NOMO-1 treated with DMSO at 0.1 percent for 48 hours (cell line): Measurements from ENCODE around the gene PDZD7.

Source experiments
- DNase-seq: peaks from one replicate; lab custom pipeline; 2025; ENCODE audit not compliant: unreplicated experiment; lab: John Stamatoyannopoulos, UW

The PDZD7 gene

DNA sequence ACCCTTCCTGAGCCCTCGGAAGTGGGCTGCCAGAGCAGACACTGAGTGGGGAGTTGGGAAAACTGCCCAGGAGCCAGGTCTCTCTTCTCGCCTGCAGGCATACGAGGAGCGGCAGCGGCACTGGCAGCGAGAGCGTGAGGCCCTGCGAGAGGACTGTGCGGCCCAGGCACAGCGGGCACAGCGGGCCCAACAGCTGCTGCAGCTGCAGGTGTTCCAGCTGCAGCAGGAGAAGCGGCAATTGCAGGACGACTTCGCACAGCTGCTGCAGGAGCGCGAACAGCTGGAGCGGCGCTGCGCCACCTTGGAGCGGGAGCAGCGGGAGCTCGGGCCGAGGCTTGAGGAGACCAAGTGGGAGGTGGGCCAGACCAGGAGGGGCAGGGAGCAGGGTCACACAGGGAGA is 25.6 kb downstream of the PDZD7 start:
- DNase-seq: no peak

- no peak for DNase-seq
These were observed 27.2 kb downstream of the PDZD7 start for GRCh38 chr10:101003639-101004206.

DNA sequence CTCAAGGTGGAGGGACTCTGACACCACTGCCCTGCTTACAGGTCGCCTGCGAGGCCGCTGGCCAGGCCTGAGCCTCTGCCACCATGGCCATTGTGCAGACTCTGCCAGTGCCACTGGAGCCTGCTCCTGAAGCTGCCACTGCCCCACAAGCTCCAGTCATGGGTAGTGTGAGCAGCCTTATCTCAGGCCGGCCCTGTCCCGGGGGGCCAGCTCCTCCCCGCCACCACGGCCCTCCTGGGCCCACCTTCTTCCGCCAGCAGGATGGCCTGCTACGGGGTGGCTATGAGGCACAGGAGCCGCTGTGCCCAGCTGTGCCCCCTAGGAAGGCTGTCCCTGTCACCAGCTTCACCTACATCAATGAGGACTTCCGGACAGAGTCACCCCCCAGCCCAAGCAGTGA is 28.5 kb downstream of the PDZD7 start:
- DNase-seq: no peak

GRCh38 chr10:101001659-101002035 is 29.3 kb downstream of the PDZD7 start:
- DNase-seq: no peak

- no peak for DNase-seq
These were observed 29.8 kb downstream of the PDZD7 start for GRCh38 chr10:101000915-101001658.

- no peak for DNase-seq
These were observed 30.6 kb downstream of the PDZD7 start for GRCh38 chr10:101000127-101000914.

DNA sequence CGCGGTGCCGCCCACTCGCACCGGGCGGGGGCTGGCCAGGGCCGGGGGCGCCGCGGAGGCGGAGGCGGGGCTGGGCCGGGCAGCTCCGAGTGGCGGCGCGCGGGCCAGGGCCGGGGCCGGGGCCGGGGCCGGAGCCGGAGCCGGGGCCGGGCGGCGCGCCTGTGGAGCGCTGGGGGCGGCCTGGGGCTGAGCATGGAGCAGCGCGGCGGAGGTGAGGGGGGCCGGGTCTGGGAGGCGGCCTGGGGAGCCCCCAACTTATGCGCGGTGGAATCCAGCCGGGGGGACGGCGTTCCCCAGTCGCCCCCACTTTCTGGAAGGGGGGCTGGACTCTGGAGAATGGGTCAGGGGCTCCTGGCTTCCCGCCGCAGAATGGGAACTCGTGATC is 31.2 kb downstream of the PDZD7 start, which contains the start of gene LZTS2:
Gene LZTS2 (plus strand): TSS at position 67 of the 385 bp plus-strand sequence. CDS start 2,731 bp downstream, outside the sequence.
- DNase-seq: no peak

DNA sequence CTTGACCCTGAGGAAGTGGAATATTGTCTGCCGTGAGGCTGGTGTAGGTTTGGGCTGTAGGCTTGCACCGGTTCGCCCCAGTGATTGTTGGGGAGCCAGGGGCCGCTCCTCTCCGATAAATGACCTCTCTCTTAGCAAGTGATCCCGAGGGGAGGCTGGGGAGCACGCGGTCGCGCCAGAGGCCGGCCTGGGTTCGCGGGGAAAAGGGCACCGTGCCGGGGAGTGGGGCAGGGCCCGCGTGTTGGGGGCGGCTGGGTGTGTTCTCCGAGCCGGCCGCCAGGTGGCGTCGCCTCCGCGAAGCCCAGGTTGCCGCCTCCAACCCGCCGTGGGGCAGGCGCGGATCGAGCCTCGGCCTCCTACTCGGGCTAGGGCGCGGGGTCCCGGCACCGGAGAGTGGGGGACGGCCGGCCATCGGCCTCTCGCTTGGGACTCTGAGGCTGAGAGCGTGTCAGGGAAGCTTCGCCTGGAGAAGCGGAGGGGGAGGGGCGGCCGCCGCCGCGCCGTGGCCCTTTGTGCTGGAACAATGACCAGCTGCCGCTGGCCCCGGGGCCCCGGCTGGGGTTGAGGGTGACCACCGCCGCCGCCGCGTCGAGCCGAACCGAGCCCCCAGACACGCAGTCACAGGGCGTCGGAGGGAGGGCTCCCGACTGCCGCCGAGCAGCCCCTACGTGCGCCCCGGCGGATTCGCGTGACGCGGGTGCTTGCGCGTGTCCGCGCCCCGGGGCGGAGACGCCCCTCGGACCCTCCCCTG is 31.8 kb downstream of the PDZD7 start:
- peak; percentile 61 for DNase-seq

DNA sequence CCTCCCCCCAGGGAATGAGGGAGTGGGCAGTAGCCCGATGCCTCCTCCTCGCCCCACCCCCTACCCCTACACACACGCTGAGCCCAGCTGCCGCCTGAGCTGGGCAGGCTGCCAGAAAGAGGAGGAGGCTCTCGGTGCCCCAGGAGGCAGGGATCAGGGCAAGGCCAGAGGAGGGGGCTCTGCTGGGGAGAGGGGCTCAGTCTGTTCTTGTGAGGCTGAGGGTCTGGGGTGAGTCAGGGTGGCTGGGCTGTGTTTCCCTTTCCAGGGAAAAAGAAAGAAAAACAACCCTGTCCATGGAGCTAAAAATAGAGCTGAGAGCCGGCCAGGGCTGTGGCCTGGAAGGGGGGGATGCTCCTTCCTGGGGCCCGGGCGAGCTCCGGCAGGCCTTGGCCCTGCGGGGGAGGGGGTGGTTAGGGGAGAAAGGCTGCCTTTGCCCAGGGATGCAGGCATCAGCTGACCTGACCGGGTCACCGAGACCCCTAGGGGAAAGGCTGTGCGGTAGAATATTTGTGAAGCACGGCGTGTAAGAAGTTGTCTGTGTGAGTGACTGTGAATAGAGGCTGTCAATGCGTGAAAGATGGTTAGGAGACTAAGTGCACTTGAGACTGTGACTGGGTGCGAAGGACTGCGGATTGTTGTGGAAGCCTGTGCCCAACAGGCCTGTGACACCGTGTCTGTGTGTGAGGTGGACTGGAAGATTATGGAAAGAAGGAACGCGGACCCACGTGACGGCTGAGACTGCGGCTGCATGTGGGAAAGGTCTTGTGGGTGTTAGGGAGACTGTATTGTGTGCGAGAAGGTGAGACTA is 32.5 kb downstream of the PDZD7 start:
- DNase-seq: peak; percentile 43

DNA sequence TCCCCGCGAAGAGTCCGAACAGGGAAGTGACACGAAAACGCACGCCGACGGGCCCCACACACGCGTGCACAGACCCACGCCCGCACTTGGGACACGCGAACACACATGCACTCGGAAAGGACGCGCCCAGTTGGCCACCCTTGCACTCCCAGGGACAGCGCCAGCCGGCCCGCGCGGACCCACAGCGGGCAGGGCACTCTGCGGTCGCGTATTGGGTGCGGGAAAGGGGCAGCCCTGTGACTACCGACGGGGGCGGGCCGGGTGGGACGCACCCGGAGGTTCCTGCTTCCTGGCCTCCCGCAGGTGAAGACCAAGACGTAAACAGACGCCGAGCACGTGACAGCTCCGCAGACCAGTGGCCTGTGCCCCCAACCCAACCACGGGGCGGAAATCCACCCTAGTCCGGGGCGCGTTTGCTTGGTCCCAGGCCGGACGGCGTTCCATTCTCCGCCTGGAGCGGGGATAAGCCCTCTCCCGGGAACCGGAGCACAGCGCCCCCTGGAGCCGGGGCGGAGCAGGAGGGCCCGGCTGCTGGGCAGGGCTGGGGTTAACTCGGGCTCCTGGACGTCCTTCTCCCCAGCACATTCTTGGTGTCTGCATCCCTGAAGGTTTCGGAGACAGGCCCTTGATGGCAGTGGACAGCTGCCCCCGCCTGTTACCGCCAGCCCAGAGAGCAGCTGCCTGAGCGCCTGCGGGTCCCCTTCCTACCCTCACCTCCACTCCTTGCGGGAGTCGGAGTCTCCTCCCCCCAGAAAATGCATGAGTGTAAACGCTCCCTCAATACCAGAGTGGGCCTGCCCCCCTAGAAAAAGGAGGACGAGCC is 33.4 kb downstream of the PDZD7 start:
- peak; percentile 55 for DNase-seq

DNA sequence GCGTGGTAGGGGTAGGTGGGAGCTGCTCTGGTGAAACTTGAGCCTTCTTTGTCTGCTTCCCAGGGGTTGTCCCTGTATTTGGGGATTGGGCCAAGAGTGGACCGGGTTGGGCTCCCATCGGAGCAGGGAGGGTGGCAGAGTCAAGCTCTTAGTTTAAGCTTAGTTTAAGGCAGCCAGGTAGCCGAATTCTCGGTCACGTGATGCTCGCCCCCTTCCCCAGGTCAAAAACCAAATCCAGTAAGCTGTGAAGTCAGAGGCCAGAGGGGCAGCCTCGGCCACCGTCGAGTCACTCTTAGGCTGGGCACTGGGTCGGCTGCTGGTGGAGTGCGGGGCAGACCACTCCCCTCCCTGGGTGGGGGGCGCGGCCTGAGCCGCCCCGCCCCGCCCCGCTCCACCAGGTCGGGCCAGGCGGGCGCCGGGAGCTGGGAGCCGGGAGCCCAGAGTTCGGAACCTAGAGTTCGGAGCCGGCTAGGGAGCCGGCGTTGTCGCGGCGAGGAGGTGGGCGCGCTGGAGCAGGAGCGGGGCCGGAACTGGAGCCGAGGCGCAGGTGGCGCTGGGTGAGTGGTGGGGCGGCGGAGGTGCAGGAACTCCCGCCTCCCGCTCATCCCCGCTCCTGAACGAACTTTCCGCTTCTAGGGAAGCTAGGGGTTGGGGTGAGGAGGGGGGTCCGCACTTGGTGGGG is 34.1 kb downstream of the PDZD7 start:
- peak; percentile 27 for DNase-seq

GRCh38 chr10:100995181-100995580 is 35.7 kb downstream of the PDZD7 start:
- DNase-seq: no peak

DNA sequence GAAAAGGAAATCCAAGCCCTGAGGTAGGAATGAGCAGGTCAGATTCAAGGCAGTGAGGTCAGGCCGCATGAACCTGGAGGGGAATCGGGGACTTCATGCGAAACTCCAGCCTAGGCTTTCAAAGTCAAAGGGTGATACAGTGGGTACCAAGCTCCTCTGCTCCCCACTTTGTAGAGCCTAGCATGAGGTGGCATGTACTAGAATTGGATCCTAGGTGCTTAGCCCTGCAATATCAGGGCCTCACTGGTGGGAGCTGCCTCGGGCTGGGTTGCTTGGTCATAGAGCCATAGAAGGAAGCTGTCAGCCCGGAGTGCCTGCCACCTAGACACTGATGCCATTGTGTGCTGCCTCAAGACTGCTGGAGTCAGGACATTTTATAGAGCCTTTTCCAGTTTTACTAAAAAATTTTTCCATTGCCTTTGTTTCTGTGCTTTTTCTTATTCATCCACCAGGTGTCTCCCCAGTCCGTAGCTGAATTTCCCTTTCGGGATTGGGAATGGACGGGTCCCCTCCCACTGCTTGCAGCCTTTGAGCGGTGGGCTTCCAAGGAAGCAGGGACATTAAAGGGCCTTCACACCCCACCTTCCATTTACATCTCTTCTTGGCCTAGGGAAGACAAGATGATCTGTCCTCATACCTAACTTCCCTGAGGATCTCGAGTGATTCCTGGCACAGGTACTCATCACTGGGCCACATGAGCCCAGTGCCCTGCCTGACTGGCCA is 36.8 kb downstream of the PDZD7 start:
- DNase-seq: no peak

DNA sequence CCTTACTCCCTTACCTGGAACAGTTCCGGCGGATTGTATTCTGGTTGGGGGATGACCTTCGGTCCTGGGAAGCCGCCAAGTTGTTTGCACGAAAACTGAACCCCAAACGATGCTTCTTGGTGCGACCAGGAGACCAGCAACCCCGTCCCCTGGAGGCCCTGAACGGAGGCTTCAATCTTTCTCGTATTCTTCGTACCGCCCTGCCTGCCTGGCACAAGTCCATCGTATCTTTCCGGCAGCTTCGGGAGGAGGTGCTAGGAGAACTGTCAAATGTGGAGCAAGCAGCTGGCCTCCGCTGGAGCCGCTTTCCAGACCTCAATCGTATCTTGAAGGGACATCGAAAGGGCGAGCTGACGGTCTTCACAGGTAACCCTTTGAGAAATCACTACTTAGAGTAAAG is 41.8 kb downstream of the PDZD7 start:
- DNase-seq: no peak

GRCh38 chr10:100988166-100988565 is 42.8 kb downstream of the PDZD7 start:
- no peak for DNase-seq

DNA sequence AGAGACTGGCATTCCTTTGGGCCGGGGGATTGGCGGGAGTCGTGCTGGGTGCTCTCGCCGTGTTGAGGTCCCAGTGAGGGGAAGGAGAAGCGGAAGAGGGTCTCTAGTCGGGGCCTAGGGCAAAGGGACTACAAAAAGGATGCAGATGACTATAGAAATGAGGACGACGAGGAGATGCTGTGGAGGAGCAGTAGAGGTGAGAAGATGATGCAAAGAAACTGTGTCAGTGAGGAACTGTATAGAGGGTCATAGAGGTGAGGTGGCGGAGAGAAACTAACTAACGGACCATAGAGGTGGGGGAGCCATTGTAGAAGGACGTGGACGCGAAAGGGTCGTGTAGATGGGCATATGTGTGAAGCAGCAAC is 43.3 kb downstream of the PDZD7 start:
- no peak for DNase-seq

- DNase-seq: peak; percentile 71
These were observed 43.8 kb downstream of the PDZD7 start, which contains the start of the genes MRPL43 and TWNK for GRCh38 chr10:100986952-100987684. Gene MRPL43, minus strand, starts transcription at chr10:100987497. Its CDS starts 54 bp downstream, at chr10:100987443. Gene TWNK, plus strand, starts transcription at chr10:100987543. Its CDS starts 668 bp downstream, at chr10:100988211.

GRCh38 chr10:100986623-100986951 is 44.3 kb downstream of the PDZD7 start:
- DNase-seq: no peak
